ENCODE measurements around the gene SERPINB12.

The SERPINB12 gene

GRCh38 chr18:63586966-63587365, 44.8 kb downstream of the SERPINB12 start, which contains the start of gene SERPINB13:
SERPINB13 (plus strand) TSS chr18:63587343; CDS start chr18:63588668, 1,325 bp downstream.
- Histone ChIP-seq H3K4me1 (ENCODE audit: control insufficient read depth, insufficient read depth, low read length) (no peaks in the 10 kb centered on the region), H3K4me3 (ENCODE audit: low read length) (no peak within 1 kb of the TSS), H3K36me3 (ENCODE audit: control insufficient read depth, insufficient read depth, low read length) (no peaks in the 10 kb centered on the region), H3K27ac (ENCODE audit: low read depth, low read length) (no peak within 1 kb of the TSS), H3K27me3 (ENCODE audit: control insufficient read depth, insufficient read depth, low read length) (no peaks in the 10 kb centered on the region), H3K9ac (ENCODE audit: low read length) (no peak within 1 kb of the TSS)

DNA sequence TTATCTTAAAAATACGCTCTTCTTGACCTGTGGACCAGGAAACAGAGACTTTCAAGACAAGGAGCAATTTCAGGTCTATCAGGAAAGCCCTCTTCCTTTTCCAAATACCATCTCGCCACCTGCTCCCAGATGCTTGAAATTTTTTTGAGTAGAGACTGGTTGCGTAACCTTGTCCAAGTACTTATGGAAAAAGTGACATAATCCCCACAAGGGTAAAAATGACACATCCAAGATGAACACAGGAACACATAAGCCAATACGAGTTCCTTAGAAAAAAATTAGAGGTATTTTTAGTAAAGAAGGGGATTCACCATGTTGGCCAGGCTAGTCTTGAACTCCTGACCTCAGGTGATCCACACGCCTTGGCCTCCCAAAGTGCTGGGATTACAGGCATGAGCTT, 46.7 kb downstream of the SERPINB12 start:
- Histone ChIP-seq H3K27ac (ENCODE audit: low read depth, low read length) (no peak overlapping the region), H3K36me3 (ENCODE audit: control insufficient read depth, insufficient read depth, low read length) (no peaks in the 10 kb centered on the region), H3K9ac (ENCODE audit: low read length) (no peak overlapping the region), H3K4me1 (ENCODE audit: control insufficient read depth, insufficient read depth, low read length) (no peaks in the 10 kb centered on the region), H3K27me3 (ENCODE audit: control insufficient read depth, insufficient read depth, low read length) (no peaks in the 10 kb centered on the region), H3K4me3 (ENCODE audit: low read length) (no peak overlapping the region)

- Histone ChIP-seq H3K27ac (ENCODE audit: low read depth, low read length) (no peak overlapping the region), H3K36me3 (ENCODE audit: control insufficient read depth, insufficient read depth, low read length) (no peaks in the 10 kb centered on the region), H3K4me3 (ENCODE audit: low read length) (no peak overlapping the region), H3K4me1 (ENCODE audit: control insufficient read depth, insufficient read depth, low read length) (no peaks in the 10 kb centered on the region), H3K9ac (ENCODE audit: low read length) (no peak overlapping the region), H3K27me3 (ENCODE audit: control insufficient read depth, insufficient read depth, low read length) (no peaks in the 10 kb centered on the region)
Measured at GRCh38 chr18:63590373-63590772, 48.2 kb downstream of the SERPINB12 start.

DNA sequence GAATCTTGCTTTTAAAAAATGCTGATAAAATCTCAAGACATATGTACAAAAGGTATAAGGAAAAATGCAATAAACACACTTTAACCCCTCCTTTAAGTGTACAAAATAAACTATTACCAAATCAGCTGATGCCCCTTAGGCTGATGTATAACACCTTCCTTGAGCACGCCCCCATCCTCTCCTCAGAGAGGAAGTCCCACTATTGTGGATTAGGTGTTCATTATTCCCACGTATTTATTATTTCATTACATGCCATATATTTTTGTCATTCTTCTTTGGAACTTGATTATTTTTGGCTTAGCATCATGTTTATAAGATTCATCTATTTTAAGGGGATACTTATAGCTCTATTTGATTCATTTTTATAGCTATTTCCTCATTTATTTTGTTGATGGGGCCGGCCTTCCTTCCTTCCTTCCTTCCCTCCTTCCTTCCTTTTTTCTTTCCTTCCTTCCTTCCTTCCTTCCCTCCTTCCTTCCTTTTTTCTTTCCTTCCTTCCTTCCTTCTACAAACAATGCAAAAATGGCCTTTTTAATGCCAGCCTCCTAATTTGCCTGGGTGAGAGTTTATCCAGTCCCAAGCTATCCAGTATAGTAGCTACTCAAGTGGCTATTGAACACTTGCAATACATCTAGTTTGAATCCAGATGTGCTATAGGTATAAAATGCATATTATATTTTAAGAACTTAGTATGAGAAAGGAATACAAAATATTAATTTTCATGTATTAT, 49.0 kb downstream of the SERPINB12 start:
- Histone ChIP-seq H3K36me3 (ENCODE audit: control insufficient read depth, insufficient read depth, low read length) (no peaks in the 10 kb centered on the region), H3K27ac (ENCODE audit: low read depth, low read length) (no peak overlapping the region), H3K4me1 (ENCODE audit: control insufficient read depth, insufficient read depth, low read length) (no peaks in the 10 kb centered on the region), H3K27me3 (ENCODE audit: control insufficient read depth, insufficient read depth, low read length) (no peaks in the 10 kb centered on the region), H3K9ac (ENCODE audit: low read length) (no peak overlapping the region), H3K4me3 (ENCODE audit: low read length) (no peak overlapping the region)

- Histone ChIP-seq H3K4me3 (ENCODE audit: low read length) (no peak overlapping the region), H3K36me3 (ENCODE audit: control insufficient read depth, insufficient read depth, low read length) (no peaks in the 10 kb centered on the region), H3K27me3 (ENCODE audit: control insufficient read depth, insufficient read depth, low read length) (no peaks in the 10 kb centered on the region), H3K4me1 (ENCODE audit: control insufficient read depth, insufficient read depth, low read length) (no peaks in the 10 kb centered on the region), H3K27ac (ENCODE audit: low read depth, low read length) (no peak overlapping the region), H3K9ac (ENCODE audit: low read length) (no peak overlapping the region)
Measured at GRCh38 chr18:63591725-63592124, 49.6 kb downstream of the SERPINB12 start.

GRCh38 chr18:63592471-63592870, 50.3 kb downstream of the SERPINB12 start:
- H3K27ac ChIP-seq (ENCODE audit: low read depth, low read length) = no peak overlapping the region
- no peak overlapping the region for H3K9ac ChIP-seq (ENCODE audit: low read length)
- no peaks in the 10 kb centered on the region for H3K27me3 ChIP-seq (ENCODE audit: control insufficient read depth, insufficient read depth, low read length)
- H3K4me1 ChIP-seq (ENCODE audit: control insufficient read depth, insufficient read depth, low read length) = no peaks in the 10 kb centered on the region
- no peak overlapping the region for H3K4me3 ChIP-seq (ENCODE audit: low read length)
- no peaks in the 10 kb centered on the region for H3K36me3 ChIP-seq (ENCODE audit: control insufficient read depth, insufficient read depth, low read length)

DNA sequence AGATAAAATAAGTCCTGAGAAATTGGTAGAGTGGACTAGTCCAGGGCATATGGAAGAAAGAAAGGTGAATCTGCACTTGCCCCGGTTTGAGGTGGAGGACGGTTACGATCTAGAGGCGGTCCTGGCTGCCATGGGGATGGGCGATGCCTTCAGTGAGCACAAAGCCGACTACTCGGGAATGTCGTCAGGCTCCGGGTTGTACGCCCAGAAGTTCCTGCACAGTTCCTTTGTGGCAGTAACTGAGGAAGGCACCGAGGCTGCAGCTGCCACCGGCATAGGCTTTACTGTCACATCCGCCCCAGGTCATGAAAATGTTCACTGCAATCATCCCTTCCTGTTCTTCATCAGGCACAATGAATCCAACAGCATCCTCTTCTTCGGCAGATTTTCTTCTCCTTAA, 54.8 kb downstream of the SERPINB12 start:
- Histone ChIP-seq H3K36me3 (ENCODE audit: control insufficient read depth, insufficient read depth, low read length) (no peaks in the 10 kb centered on the region), H3K27me3 (ENCODE audit: control insufficient read depth, insufficient read depth, low read length) (no peaks in the 10 kb centered on the region), H3K4me1 (ENCODE audit: control insufficient read depth, insufficient read depth, low read length) (no peaks in the 10 kb centered on the region), H3K4me3 (ENCODE audit: low read length) (no peak overlapping the region), H3K27ac (ENCODE audit: low read depth, low read length) (no peak overlapping the region), H3K9ac (ENCODE audit: low read length) (no peak overlapping the region)

GRCh38 chr18:63603355-63603754, 61.2 kb downstream of the SERPINB12 start:
- H3K27ac ChIP-seq (ENCODE audit: low read depth, low read length) = no peak overlapping the region
- no peak overlapping the region for H3K9ac ChIP-seq (ENCODE audit: low read length)
- no peaks in the 10 kb centered on the region for H3K4me1 ChIP-seq (ENCODE audit: control insufficient read depth, insufficient read depth, low read length)
- H3K36me3 ChIP-seq (ENCODE audit: control insufficient read depth, insufficient read depth, low read length) = no peaks in the 10 kb centered on the region
- no peaks in the 10 kb centered on the region for H3K27me3 ChIP-seq (ENCODE audit: control insufficient read depth, insufficient read depth, low read length)
- no peak overlapping the region for H3K4me3 ChIP-seq (ENCODE audit: low read length)

DNA sequence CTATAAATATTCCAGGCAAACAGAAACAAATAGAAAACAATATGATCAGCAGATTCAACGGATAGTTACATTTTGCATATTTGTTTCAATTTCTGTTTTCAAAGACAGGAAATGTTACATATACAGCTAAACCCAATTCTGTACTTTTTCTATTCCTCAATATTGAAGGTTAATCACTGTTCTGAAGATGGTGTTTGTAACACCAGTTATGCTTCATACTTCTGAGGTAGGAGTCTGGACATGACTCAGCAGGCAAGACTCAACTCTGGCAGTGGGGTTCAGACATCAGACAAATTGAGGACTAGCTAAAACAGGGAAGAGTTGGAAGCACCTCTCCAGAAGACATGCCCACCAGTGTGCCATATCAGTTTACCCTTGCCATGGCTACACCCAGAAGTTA, 61.6 kb downstream of the SERPINB12 start:
- Histone ChIP-seq H3K4me1 (ENCODE audit: control insufficient read depth, insufficient read depth, low read length) (no peaks in the 10 kb centered on the region), H3K9ac (ENCODE audit: low read length) (no peak overlapping the region), H3K4me3 (ENCODE audit: low read length) (no peak overlapping the region), H3K27me3 (ENCODE audit: control insufficient read depth, insufficient read depth, low read length) (no peaks in the 10 kb centered on the region), H3K27ac (ENCODE audit: low read depth, low read length) (no peak overlapping the region), H3K36me3 (ENCODE audit: control insufficient read depth, insufficient read depth, low read length) (no peaks in the 10 kb centered on the region)

- no peak overlapping the region for H3K9ac ChIP-seq (ENCODE audit: low read length)
- H3K27ac ChIP-seq (ENCODE audit: low read depth, low read length) = no peak overlapping the region
- H3K36me3 ChIP-seq (ENCODE audit: control insufficient read depth, insufficient read depth, low read length) = no peaks in the 10 kb centered on the region
- no peak overlapping the region for H3K4me3 ChIP-seq (ENCODE audit: low read length)
- no peaks in the 10 kb centered on the region for H3K4me1 ChIP-seq (ENCODE audit: control insufficient read depth, insufficient read depth, low read length)
- no peaks in the 10 kb centered on the region for H3K27me3 ChIP-seq (ENCODE audit: control insufficient read depth, insufficient read depth, low read length)
Measured at GRCh38 chr18:63604791-63605567, 62.8 kb downstream of the SERPINB12 start.

DNA sequence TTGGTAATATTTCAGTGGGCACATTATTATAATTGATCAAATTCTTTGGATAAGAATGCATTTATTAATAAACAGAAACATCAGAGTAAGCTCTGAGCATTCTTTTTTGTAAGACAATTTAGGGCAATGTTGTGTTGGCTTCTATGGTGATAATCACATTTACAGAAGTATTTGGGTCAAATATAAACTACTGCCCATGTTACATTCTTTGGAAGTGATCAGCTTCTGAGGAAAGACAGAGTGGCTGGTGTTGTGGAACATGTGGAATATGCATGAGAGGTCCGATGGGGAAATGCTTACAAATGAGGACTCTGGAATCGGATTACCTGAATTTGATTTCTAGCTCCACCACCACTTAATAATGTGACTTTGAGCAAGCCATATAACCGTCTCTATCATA, 64.4 kb downstream of the SERPINB12 start:
- H3K36me3 ChIP-seq (ENCODE audit: control insufficient read depth, insufficient read depth, low read length) = no peaks in the 10 kb centered on the region
- H3K4me1 ChIP-seq (ENCODE audit: control insufficient read depth, insufficient read depth, low read length) = no peaks in the 10 kb centered on the region
- H3K27ac ChIP-seq (ENCODE audit: low read depth, low read length) = no peak overlapping the region
- H3K27me3 ChIP-seq (ENCODE audit: control insufficient read depth, insufficient read depth, low read length) = no peaks in the 10 kb centered on the region
- H3K9ac ChIP-seq (ENCODE audit: low read length) = no peak overlapping the region
- no peak overlapping the region for H3K4me3 ChIP-seq (ENCODE audit: low read length)

DNA sequence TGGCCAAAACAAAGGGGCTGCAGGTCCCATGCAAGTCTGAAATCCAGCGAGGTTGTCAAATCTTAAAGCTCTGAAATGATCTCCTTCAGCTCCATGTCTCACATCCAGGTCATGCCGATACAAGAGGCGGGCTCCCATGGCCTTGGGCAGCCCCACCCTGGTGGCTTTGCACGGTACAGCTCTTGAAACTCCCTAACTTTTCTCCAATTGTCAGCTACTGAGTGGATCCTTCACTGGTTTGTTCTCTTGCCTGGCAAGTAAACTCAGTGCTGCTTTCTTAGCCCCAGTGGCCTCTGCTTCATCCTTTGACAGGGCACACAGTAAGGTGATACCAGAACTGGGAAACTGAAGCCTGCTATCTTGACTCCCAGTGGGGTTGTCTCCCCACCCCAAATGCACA, 71.3 kb downstream of the SERPINB12 start:
- Histone ChIP-seq H3K4me1 (ENCODE audit: control insufficient read depth, insufficient read depth, low read length) (no peaks in the 10 kb centered on the region), H3K36me3 (ENCODE audit: control insufficient read depth, insufficient read depth, low read length) (no peaks in the 10 kb centered on the region), H3K27me3 (ENCODE audit: control insufficient read depth, insufficient read depth, low read length) (no peaks in the 10 kb centered on the region), H3K27ac (ENCODE audit: low read depth, low read length) (no peak overlapping the region), H3K4me3 (ENCODE audit: low read length) (no peak overlapping the region), H3K9ac (ENCODE audit: low read length) (no peak overlapping the region)

Measured in rectal smooth muscle tissue (tissue), 1 donor.